Thoracic aorta (tissue), 2 donors: ENCODE results near the gene CRIP1. TPM values are rescaled to one million over a fixed set of nuclear protein-coding genes. Genes with fewer than 3 reads are reported as not detected.

Experiments used
- ATAC-seq: fragments of 150-250 bp; one replicate; pipeline ENCODE4 v1.8.0; 2017; ENCODE audit warnings: low read depth; ENCODE audit not compliant: insufficient number of reproducible peaks, low FRiP score
- DNase-seq: peaks from one replicate; pipeline ENCODE4 v3.0.0-alpha.2; 2020; ENCODE audit warnings: low spot score
- H3K27ac ChIP-seq, 2 donors: fragments of 200-600 bp; sonication (generic); 1 replicate in 1 of 2; 2 replicates in 1 of 2; pipeline ENCODE4 v1.5.1; 2016; ENCODE audit warnings: mild to moderate bottlenecking in 2 of 2, moderate library complexity in 2 of 2
- H3K27me3 ChIP-seq: fragments of 200-600 bp; sonication (generic); replicated peaks from 2 replicates; pipeline ENCODE4 v1.6.0; 2016; ENCODE audit warnings: mild to moderate bottlenecking; ENCODE audit not compliant: insufficient read depth
- H3K36me3 ChIP-seq: fragments of 200-600 bp; sonication (generic); one replicate; pipeline ENCODE4 v1.5.1; 2016
- H3K4me1 ChIP-seq, 2 donors: fragments of 200-600 bp; sonication (generic); 1 replicate in 1 of 2; 2 replicates in 1 of 2; pipeline versions ENCODE4 v1.5.1 to v1.6.0; 2016; ENCODE audit warnings: low read depth in 2 of 2, mild to moderate bottlenecking in 1 of 2; ENCODE audit not compliant: control insufficient read depth in 1 of 2
- H3K4me3 ChIP-seq: fragments of 200-600 bp; sonication (generic); 2 replicates; pipeline ENCODE4 v1.5.1; 2016; ENCODE audit warnings: mild to moderate bottlenecking
- H3K9me3 ChIP-seq: fragments of 200-600 bp; sonication (generic); 2 replicates; pipeline ENCODE4 v1.5.1; 2016
- CTCF ChIP-seq: fragments of 200-600 bp; sonication (generic); IDR thresholded peaks from one replicate; pipeline ENCODE4 v1.5.1; 2019; ENCODE audit warnings: antibody characterized with exemption
- total RNA-seq, 2 donors: library from RNA; depleted of rRNA; stranded (reverse); fragments of >200 nt; gene quantifications; one replicate each; pipeline versions ENCODE4 v1.1.0 to v1.2.3, GENCODE V29; 2016

CRIP1 gene
- total RNA-seq, 2 donors from 2014 or later: 75.4 to 325 TPM

- DNase-seq (no peak), ATAC-seq (peak; percentile 37)
- Histone ChIP-seq H3K36me3 (peaks cover 8% of the 10 kb centered on the region), H3K27me3 (no peaks in the 10 kb centered on the region), H3K4me3 (peak within 1 kb of the TSS; percentile 99), H3K4me1 (peaks cover 24 to 46% of the 10 kb centered on the region in 2 donors), H3K9me3 (no peaks in the 10 kb centered on the region), H3K27ac (peak within 1 kb of the TSS; percentile 92 to 100)
- TF ChIP-seq CTCF: no peak
These were observed 12.0 kb upstream of the CRIP1 start, which contains the start of gene CRIP2 for GRCh38 chr14:105474483-105475268. CRIP2 (plus strand) TSS chr14:105474821; CDS start chr14:105474863, 42 bp downstream.

DNA sequence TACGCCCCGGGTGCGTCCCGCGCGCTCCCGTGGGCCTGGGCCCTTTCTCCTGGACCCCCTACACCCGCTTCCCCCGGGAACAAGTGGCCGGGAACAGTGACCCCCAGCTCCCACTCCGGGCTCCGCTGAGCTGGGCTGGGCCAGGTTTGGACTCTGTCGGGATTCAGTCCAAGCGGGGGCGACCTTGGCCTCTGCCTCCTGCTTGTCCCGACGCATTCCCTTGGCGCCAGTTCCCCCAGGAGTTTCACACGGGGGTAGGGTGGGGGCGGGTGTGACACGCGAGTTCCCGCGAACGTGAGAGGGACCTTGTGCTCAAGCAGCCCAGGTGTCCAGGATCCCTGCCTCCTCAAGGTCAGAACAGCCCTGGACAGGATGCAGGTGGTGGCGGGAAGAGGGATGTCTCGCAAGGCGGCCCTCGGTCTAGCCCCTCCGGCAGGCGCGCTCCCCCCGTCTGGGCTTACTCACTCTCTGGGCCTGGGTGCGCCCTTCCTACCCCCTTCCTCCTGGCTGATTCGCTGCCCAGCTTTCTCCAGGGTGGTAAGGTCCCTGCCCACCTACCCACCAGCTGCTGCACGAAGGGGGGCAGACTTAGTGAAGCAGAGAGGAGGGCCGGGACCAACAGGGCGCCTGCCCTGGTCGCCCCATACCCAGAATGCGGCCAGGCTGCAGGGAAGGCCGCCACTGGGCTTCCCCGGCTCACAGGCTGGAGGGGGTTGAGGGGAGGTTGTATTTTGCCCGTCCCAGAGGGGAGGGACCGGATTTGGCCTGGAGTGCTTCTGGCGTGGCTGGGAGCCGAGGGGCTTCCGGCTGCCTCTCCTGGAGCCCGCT is 11.2 kb upstream of the CRIP1 start:
- TF ChIP-seq CTCF: no peak
- Histone ChIP-seq H3K4me3 (peak overlapping the region; percentile 99), H3K36me3 (peaks cover 10% of the 10 kb centered on the region), H3K9me3 (no peaks in the 10 kb centered on the region), H3K27ac (peak overlapping the region; percentile 92 to 100), H3K4me1 (peaks cover 24 to 51% of the 10 kb centered on the region in 2 donors), H3K27me3 (no peaks in the 10 kb centered on the region)
- DNase-seq (no peak), ATAC-seq (no peak)

DNA sequence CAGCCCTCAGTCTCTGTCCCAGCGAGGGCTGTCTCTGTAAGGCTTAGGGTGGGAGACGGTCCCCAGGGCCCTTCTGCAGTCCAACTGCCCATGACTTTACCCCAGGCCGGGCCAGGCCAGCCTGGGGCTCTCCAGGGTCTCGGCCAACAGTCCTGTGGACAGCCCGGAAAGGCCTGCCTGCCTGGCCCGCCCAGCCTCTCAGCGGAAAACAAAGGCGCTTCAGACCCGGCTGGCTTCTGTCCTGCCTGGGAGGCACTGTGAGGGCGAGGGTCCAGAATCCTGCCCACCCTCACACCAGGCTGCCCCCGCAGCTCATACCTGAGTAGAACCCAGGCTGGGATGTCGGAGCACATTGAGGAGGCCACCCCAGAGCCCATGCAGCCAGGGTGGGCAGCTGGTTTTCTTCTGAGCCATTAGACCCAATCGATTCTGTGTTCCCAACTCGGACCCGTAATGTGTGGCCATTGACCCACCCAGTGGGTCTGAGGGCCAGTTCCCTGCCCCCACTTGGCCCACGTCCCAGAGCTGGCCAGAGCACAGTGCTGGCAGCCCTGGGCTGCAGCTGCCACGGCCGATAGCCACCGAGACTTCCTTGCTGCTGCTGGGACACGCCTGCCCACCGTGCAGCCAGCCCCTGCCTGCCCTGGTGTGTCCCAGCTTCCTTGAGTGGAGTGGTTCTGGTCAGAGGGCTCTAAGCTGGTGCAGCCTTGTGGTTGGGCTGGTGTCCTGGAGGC is 10.4 kb upstream of the CRIP1 start:
- no peak for TF ChIP-seq CTCF
- Histone ChIP-seq H3K4me1 (peaks cover 27 to 59% of the 10 kb centered on the region in 2 donors), H3K9me3 (no peaks in the 10 kb centered on the region), H3K4me3 (peak overlapping the region; percentile 99), H3K36me3 (peaks cover 6% of the 10 kb centered on the region), H3K27me3 (no peaks in the 10 kb centered on the region), H3K27ac (peak overlapping the region; percentile 92 to 100)
- ATAC-seq (no peak), DNase-seq (no peak)

DNA sequence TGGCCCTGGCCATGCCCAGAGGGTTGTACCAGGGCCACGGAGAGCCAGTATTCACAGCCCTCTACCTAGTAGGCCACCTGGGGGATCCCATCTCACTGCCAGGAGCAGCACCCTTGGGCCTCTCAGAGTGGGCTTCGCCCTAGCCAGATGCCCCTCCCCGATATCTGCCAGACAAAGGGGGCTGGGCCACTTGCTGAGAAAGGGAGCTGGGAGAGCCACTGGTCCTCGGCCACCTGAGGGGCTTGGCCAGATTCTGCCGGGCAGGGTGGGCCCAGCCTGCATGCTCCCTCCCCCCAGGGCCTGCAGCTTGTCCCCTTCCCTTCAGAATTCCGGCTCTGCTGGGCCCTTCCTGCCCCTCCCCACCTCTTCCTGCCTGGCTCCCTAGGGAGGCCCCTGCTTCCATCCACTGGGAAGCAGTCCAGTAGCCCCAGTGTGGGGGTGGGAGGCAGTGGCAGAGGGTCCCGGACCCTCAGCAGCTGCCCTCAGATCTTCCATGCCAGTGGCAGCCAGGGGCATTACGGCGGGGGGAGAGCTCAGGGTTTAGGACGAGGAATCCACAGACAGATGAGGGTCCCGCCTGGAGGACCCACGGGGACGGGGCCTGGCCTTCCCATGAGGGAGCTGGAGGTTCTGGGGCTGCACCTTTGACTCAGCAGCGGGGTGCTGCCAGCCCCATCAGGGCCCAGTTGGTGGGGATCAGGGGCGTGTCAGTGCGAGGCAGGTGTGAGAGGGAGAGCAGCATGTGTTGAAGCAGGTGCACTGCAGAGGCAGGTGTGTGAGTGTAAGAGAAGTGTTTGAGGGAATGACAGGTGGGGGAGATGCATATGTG is 9.6 kb upstream of the CRIP1 start:
- peaks cover 6% of the 10 kb centered on the region for H3K36me3 ChIP-seq
- H3K4me1 ChIP-seq: peaks cover 25 to 61% of the 10 kb centered on the region in 2 donors
- peak overlapping the region; percentile 99 for H3K4me3 ChIP-seq
- H3K27ac ChIP-seq: peak overlapping the region; percentile 92 to 100
- no peak for DNase-seq
- no peak for TF ChIP-seq CTCF
- H3K9me3 ChIP-seq: no peaks in the 10 kb centered on the region
- ATAC-seq: no peak
- no peaks in the 10 kb centered on the region for H3K27me3 ChIP-seq
